ENCODE data around the gene ATP6V1G2. TPM values are rescaled to one million over a fixed set of nuclear protein-coding genes. Genes with fewer than 3 reads are reported as not detected.
"Not testable (repeated sequence)": the region's sequence is repeated elsewhere in the genome, so short reads cannot be mapped to it uniquely, and the experiment has no call there.

ATP6V1G2 gene
- polyA plus RNA-seq (ENCODE audit: insufficient read length in 4 of 4), result 10 to 100 TPM in 1 of 4 donors, 1 to 10 TPM in 3; 6.4 to 10.5 (median 6.5) TPM

- peak in 3 of 4 donors; percentile 77 to 84 (median 78) for DNase-seq (ENCODE audit: low read depth in 4 of 4, low spot score in 2 of 4)
These were observed at the start of gene ATP6V1G2 for GRCh38 chr6:31546339-31546957. ATP6V1G2 (minus strand) TSS chr6:31546608; CDS start chr6:31546559, 49 bp downstream.

GRCh38 chr6:31592396-31592771 is 46.0 kb upstream of the ATP6V1G2 start:
- DNase-seq (ENCODE audit: low read depth in 4 of 4, low spot score in 2 of 4), result no peak

- DNase-seq (ENCODE audit: low read depth in 4 of 4, low spot score in 2 of 4), result not testable (repeated sequence)
These were observed 44.3 kb upstream of the ATP6V1G2 start for GRCh38 chr6:31590691-31591090.

GRCh38 chr6:31588871-31589650 is 42.7 kb upstream of the ATP6V1G2 start:
- DNase-seq (ENCODE audit: low read depth in 4 of 4, low spot score in 2 of 4), result no peak

GRCh38 chr6:31587791-31588777 is 41.7 kb upstream of the ATP6V1G2 start:
- no peak for DNase-seq (ENCODE audit: low read depth in 4 of 4, low spot score in 2 of 4)

GRCh38 chr6:31586599-31587281 is 40.3 kb upstream of the ATP6V1G2 start:
- no peak for DNase-seq (ENCODE audit: low read depth in 4 of 4, low spot score in 2 of 4)

- DNase-seq (ENCODE audit: low read depth in 4 of 4, low spot score in 2 of 4), result no peak
These were observed 39.6 kb upstream of the ATP6V1G2 start, which contains the start of gene LST1 for GRCh38 chr6:31586008-31586407. LST1 (plus strand) TSS chr6:31586277; CDS start chr6:31587300, 1,023 bp downstream.

- DNase-seq (ENCODE audit: low read depth in 4 of 4, low spot score in 2 of 4), result no peak
These were observed 39.1 kb upstream of the ATP6V1G2 start for GRCh38 chr6:31585491-31585890.

- no peak for DNase-seq (ENCODE audit: low read depth in 4 of 4, low spot score in 2 of 4)
These were observed 35.8 kb upstream of the ATP6V1G2 start, which contains the start of gene LTB for GRCh38 chr6:31582230-31582643. LTB (minus strand) TSS chr6:31582424; CDS start chr6:31582417, 7 bp downstream.

GRCh38 chr6:31581434-31582229 is 35.2 kb upstream of the ATP6V1G2 start:
- peak in 1 of 4 donors; percentile 28 for DNase-seq (ENCODE audit: low read depth in 4 of 4, low spot score in 2 of 4)

- peak; percentile 63 to 80 (median 73) for DNase-seq (ENCODE audit: low read depth in 4 of 4, low spot score in 2 of 4)
These were observed 34.5 kb upstream of the ATP6V1G2 start for GRCh38 chr6:31580807-31581433.

GRCh38 chr6:31580438-31580740 is 34.0 kb upstream of the ATP6V1G2 start:
- DNase-seq (ENCODE audit: low read depth in 4 of 4, low spot score in 2 of 4), result no peak

- DNase-seq (ENCODE audit: low read depth in 4 of 4, low spot score in 2 of 4), result no peak
These were observed 33.4 kb upstream of the ATP6V1G2 start for GRCh38 chr6:31579546-31580437.

- DNase-seq (ENCODE audit: low read depth in 4 of 4, low spot score in 2 of 4), result no peak
These were observed 32.7 kb upstream of the ATP6V1G2 start for GRCh38 chr6:31579119-31579505.

GRCh38 chr6:31578184-31579118 is 32.0 kb upstream of the ATP6V1G2 start:
- no peak for DNase-seq (ENCODE audit: low read depth in 4 of 4, low spot score in 2 of 4)

GRCh38 chr6:31577579-31577966 is 31.2 kb upstream of the ATP6V1G2 start:
- no peak for DNase-seq (ENCODE audit: low read depth in 4 of 4, low spot score in 2 of 4)
